LNCaP clone FGC (cell line): ENCODE measurements around the gene ZNF431.

ENCODE experiments used
- DNase-seq: peaks from one replicate; pipeline ENCODE4 v3.0.0-alpha.2; 2011; ENCODE audit warnings: low read depth
- H3K4me3 ChIP-seq: 2 replicates; pipeline ENCODE4 v1.5.1; 2011; ENCODE audit warnings: mild to moderate bottlenecking, low read depth, low read length, control low read depth
- TF ChIP-seq, protein P1 (sequence below): IDR thresholded peaks from 2 replicates; pipeline ENCODE4 v1.5.1; 2012; ENCODE audit warnings: mild to moderate bottlenecking; ENCODE audit not compliant: control insufficient read depth, insufficient read depth; ENCODE audit errors: extremely low read depth

The ZNF431 gene

GRCh38 chr19:21143428-21143827 lies 1.6 kb downstream of the ZNF431 start:
- TF ChIP-seq, protein P1, sequence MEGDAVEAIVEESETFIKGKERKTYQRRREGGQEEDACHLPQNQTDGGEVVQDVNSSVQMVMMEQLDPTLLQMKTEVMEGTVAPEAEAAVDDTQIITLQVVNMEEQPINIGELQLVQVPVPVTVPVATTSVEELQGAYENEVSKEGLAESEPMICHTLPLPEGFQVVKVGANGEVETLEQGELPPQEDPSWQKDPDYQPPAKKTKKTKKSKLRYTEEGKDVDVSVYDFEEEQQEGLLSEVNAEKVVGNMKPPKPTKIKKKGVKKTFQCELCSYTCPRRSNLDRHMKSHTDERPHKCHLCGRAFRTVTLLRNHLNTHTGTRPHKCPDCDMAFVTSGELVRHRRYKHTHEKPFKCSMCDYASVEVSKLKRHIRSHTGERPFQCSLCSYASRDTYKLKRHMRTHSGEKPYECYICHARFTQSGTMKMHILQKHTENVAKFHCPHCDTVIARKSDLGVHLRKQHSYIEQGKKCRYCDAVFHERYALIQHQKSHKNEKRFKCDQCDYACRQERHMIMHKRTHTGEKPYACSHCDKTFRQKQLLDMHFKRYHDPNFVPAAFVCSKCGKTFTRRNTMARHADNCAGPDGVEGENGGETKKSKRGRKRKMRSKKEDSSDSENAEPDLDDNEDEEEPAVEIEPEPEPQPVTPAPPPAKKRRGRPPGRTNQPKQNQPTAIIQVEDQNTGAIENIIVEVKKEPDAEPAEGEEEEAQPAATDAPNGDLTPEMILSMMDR, result no peak
- no peak overlapping the region for H3K4me3 ChIP-seq

DNA sequence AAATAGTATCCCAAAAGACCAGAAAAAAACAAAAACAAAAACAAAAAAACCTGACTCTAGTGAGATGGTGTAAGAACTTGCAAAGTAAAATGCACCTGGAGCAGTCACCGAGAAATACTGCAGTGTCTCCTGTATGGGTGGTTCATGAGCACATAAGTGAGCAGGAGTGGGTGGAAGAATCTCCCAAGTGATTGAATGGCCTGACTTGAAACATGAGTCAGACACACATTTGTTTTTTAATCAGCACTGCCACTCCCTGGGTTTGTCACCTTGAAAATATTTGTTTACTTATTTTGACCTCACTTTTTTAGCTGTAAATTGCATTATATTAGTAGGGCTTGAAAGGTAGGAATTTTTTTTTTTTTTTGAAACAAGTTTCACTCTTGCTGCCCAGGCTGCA lies 2.0 kb downstream of the ZNF431 start:
- TF ChIP-seq, protein P1, result no peak
- H3K4me3 ChIP-seq, result no peak overlapping the region
- no peak for DNase-seq

More at GRCh38 chr19:21143428-21143827, 1.6 kb downstream of the ZNF431 start:
- no peak for DNase-seq

DNA sequence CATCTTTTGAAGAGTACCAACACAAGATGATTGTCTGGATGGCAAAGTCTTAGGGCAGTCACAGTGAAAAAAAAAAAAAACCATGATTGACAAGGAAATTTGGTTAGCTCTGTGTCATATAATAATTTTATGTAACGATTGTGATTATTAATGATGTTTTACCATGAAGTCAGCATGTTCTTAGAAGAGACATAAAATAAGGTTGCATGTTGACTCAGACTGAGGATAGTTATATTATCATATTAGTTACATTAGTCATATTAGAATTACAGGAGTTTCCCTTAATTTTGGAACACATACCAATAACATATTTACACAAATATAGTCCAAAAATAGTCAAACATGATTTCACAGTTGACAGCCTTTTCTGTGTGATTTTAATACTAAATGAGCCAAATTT lies 5.7 kb downstream of the ZNF431 start:
- no peak for DNase-seq
- H3K4me3 ChIP-seq, result no peak overlapping the region
- TF ChIP-seq, protein P1, result no peak

DNA sequence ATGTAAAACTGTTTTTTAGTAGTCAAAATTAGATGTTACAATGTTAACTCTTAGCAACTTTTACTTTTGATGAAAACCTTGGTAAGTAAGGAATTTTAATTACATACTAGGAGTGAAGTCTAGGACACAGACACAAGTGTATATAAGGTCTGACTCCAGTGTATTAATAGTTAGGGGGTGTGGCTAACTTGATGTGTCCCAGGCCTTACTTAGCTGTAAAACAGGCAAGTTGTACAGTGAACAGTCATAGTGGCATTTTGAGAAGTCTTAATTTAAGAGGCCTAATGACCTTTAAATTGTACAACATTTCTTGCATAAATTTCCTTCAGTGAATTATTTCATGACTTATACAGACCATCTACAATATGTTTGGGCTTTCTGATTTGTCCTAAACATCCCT lies 6.8 kb downstream of the ZNF431 start:
- H3K4me3 ChIP-seq, result no peak overlapping the region
- TF ChIP-seq, protein P1, result no peak
- DNase-seq, result no peak

- no peak for DNase-seq
- TF ChIP-seq, protein P1, result no peak
- no peak overlapping the region for H3K4me3 ChIP-seq
These were observed 8.0 kb downstream of the ZNF431 start for GRCh38 chr19:21149877-21150276.

DNA sequence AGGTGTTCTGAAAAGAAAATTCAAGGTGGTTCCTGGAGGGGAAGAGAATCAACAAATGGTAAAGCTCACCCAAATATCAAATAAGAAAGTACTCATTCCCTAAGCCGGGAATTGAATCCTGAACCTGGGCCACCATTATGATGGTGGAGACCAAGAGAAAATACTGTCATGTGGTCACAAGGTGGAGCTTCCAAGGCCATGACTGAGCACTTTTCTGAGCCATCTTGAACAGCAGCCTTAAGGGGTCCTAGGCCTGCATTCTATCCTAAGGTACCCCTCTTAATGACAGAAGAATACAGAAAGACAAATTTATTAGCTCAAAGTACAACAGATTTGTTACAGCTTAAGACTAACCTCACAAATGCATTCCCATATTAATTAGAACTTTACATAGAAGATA lies 9.6 kb downstream of the ZNF431 start:
- no peak overlapping the region for H3K4me3 ChIP-seq
- no peak for DNase-seq
- TF ChIP-seq, protein P1, result no peak

DNA sequence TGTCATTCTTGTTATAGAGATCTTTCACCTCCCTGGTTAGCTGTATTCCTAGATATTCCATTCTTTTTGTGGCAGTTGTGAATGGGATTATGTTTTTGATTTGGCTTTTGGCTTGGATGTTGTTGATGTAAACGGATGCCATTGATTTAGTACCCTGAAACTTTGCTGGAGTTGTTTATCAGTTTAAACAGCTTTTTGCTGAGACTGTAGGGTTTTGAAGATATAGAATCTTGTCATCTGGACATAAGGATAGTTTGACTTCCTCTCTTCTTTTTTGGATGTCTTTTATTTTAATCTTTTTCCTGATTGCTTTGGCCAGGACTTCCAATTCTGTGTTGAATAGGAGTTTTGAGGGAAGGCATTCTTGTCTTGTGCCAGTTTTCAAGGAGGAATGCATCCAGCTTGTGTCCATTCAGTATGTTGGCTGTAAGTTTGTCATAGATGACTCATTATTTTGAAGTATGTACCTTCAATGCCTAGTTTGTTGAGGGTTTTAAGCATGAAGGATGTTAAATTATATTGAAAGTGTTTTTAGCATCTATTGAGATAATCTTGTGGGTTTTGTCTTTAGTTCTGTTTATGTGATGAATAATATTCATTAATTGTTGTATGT lies 16.8 kb downstream of the ZNF431 start:
- no peak overlapping the region for H3K4me3 ChIP-seq
- TF ChIP-seq, protein P1, result no peak
- DNase-seq, result no peak
